Inflammatory macrophage (primary cell): ENCODE results near the gene E2F6.
"Not testable (repeated sequence)": the region's sequence is repeated elsewhere in the genome, so short reads cannot be mapped to it uniquely, and the experiment has no call there.

Experiments used
- DNase-seq, 2 donors: peaks; one replicate each; pipeline ENCODE4 v3.0.0-alpha.2; 2020 to 2022

The E2F6 gene

GRCh38 chr2:11411768-11412448 is 54.1 kb downstream of the E2F6 start:
- peak; percentile 24 to 42 for DNase-seq

DNA sequence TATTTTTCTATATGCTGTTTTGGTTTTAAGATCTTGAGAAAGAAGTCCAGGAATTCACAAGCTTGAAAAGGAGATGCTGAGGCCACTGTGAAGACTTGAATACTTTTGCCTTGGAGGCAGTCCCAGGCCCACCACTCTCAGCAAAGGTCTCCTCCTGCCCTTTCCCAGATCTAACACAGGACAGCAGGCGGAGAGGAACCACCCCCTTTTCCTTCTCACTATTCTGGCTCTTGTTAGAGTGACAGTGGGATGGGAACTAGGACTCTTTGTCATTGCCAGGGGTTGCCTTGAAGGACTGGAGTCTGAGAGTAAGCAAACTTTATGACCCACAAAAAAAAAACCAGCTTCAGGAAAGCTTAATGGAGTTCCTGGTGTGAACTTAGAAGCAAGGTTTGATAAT is 54.7 kb downstream of the E2F6 start:
- no peak for DNase-seq

GRCh38 chr2:11410101-11410500 is 55.9 kb downstream of the E2F6 start:
- no peak for DNase-seq

DNA sequence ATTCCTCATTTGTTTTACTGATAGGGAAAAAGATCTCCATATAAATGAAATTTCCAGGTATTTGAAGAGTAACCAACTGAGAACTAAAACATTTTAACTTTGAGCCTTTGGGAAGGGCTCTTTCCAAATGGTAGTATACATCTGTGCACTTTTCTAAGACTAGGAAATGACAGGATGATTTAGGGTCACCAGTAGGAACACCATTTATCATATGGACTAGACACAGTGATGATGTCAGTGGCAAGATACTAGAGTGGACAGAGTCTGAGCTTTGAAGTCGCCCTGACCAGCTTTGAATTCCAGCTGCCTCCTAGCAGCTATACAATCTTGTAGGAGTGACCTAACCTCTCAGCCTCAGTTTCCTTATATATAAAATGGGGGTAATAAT is 56.4 kb downstream of the E2F6 start:
- no peak for DNase-seq

- no peak for DNase-seq
Measured at GRCh38 chr2:11408959-11409571, 56.9 kb downstream of the E2F6 start.

GRCh38 chr2:11407413-11407812 is 58.5 kb downstream of the E2F6 start:
- DNase-seq, result no peak

- DNase-seq, result no peak
Measured at GRCh38 chr2:11406958-11407381, 59.0 kb downstream of the E2F6 start.

DNA sequence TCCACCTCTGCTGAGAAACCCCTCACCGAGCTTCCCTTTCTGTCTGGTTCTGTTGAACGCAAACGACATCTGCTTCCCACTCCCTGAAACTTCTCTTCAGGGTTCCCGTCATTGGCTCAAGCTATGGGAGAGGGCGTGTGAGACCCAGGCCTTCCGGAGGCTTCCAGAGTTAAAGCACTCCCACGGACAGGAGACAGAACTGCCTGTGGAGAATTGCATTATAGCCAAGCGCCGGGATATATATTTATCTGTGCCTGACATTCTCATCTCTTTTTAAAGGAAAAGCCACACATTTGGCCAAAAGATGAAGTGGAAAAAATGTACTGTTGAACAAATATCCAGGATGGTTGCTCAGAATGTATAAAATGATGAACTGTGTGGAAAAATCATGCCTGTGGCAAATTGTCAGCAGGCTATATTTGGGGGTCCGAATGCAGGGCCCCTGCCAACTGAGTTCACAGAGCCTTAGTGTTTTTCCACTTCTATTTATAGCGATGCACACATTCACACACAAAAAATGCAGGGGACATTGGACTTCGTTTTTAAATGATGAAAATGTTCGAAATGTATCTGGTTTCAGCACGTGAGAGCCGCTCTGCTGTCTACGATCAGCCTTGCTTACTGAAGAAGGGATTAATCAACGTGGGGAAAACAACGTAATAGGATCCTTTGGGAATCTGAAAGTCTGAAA is 59.5 kb downstream of the E2F6 start:
- DNase-seq, result no peak

GRCh38 chr2:11405599-11406266 is 60.2 kb downstream of the E2F6 start:
- no peak for DNase-seq

GRCh38 chr2:11405074-11405406 is 60.9 kb downstream of the E2F6 start:
- DNase-seq, result not testable (repeated sequence)

DNA sequence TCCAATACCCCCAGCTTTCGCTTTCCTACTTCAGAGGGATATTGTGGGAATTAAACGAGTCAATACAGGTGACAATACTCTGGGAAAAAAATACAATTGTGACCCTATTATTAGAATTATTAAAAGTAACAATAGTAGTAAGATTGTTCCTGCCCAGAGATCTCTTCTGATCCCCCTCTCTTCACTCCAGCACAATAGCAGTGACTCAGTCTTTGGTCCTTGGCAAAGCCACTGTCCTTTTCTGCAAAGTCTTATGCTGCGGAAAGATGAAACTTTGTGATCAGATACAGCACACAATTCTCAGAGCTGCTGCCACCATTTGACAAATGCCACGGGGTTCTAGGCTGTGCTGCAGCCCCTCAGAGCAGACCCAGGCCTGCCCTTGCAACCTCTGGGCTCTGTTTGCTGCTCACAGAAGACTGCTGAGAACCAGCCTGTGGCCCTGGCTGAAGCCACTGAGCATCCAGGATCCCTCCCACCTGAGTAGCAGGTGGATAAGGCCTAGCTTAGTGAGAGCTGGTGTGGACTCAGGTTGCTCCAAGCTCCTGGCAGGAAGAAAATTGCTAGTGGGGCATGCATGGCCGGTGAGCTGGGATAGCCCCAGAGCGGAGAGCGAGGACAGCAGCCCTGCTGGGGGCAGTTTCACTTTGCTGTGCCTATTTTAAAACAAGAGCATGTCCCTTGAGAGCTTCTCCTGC is 61.4 kb downstream of the E2F6 start:
- DNase-seq, result no peak

DNA sequence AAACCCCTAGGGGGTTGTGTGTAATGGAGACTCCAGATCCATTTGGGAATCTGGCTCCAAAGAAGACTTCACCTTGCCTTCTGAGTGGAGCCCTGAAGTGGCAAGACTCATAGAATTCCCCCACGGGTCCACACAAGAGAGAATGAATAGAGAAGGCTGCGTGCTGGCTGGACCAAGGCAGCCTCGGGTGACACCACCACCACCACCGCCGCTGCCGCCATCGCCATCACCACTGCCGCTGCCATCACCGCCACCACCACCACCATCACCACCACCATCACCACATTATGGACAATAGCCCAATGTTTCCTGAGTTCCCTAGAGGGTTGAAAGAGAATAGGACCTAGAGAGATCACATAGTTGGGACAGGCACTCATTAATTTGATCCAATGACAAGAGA is 63.5 kb downstream of the E2F6 start:
- no peak for DNase-seq

DNA sequence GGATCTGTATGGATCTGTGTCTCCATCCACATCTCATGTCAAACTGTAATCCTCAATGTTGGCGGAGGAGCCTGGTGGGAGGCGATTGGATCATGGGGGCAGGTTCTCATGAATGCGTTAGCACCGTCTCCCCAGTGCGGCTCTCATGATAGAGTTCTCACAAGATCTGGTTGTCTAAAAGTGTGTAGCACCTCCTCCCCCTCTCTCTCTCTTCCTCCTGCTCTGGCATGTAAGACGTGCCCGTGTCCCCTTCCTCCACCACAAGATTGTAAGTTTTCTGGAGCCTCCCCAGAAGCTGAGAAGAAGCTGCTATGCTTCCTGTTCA is 66.6 kb downstream of the E2F6 start:
- no peak for DNase-seq

GRCh38 chr2:11398750-11399437 is 67.1 kb downstream of the E2F6 start:
- no peak for DNase-seq

DNA sequence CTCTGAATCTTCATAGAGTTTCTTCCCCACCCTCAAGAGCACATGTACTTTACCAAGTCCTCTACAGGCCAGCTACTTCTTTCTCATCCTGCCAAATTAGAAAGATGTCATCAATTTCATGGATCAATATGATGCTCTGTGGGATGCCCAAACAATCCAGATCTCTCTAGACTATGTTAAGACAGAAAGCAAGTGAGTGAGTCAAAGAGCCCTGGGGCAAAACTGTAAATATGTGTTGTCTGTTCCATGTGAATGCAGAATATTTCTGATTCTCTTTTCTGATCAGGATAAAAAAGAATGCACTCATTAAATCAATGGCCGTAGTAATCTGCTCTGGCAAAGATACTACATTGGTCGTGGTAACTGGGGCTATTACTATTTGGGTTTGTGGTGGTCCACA is 68.4 kb downstream of the E2F6 start:
- DNase-seq, result no peak

GRCh38 chr2:11396467-11397445 is 69.2 kb downstream of the E2F6 start:
- no peak for DNase-seq

- no peak for DNase-seq
Measured at GRCh38 chr2:11396021-11396420, 69.9 kb downstream of the E2F6 start.

DNA sequence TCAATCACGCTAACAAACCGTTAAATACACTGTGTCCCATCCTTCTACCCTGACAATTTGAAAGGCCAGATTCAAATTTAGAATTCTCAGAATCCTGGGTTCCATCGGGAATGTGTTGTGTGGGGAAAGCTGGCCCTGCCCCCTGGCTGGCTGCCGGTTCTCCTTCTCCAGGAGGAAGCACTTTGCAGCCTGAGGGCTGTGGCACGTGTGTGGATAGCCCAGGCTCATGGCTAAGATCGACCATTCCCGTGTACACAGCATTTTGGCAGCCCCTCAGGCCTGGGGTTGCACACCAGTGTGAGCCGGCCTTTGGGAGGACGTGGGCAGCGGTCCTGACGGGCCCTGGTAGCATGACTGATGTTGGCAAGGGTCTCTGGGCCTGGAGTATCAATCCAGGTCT is 70.6 kb downstream of the E2F6 start:
- DNase-seq, result no peak
